ENCODE results near the gene LMF1.

Gene LMF1

GRCh38 chr16:1010251-1010650 lies 39.5 kb upstream of the LMF1 start:
- in situ Hi-C loops (cut with HindIII; ENCODE audit: low pct_unique_long_range_greater_than_20kb, low sequenced_read_pairs), result no loop called here
- DNase-seq (ENCODE audit: low read depth in 1 of 2, low spot score in 1 of 2), result no peak
- no peak for TF ChIP-seq JUND (IDR thresholded peaks at IDR 0.05; ENCODE audit: low read depth)

GRCh38 chr16:1009358-1010150 lies 38.8 kb upstream of the LMF1 start:
- DNase-seq (ENCODE audit: low read depth in 1 of 2, low spot score in 1 of 2), result no peak
- in situ Hi-C loops (cut with HindIII; ENCODE audit: low pct_unique_long_range_greater_than_20kb, low sequenced_read_pairs), result no loop called here
- TF ChIP-seq JUND (IDR thresholded peaks at IDR 0.05; ENCODE audit: low read depth), result no peak

GRCh38 chr16:1008085-1008484 lies 37.3 kb upstream of the LMF1 start:
- in situ Hi-C loops (cut with HindIII; ENCODE audit: low pct_unique_long_range_greater_than_20kb, low sequenced_read_pairs), result no loop called here
- no peak for DNase-seq (ENCODE audit: low read depth in 1 of 2, low spot score in 1 of 2)
- TF ChIP-seq JUND (IDR thresholded peaks at IDR 0.05; ENCODE audit: low read depth), result no peak

GRCh38 chr16:1007284-1007850 lies 36.6 kb upstream of the LMF1 start:
- TF ChIP-seq JUND (IDR thresholded peaks at IDR 0.05; ENCODE audit: low read depth), result no peak
- no peak for DNase-seq (ENCODE audit: low read depth in 1 of 2, low spot score in 1 of 2)
- in situ Hi-C loops (cut with HindIII; ENCODE audit: low pct_unique_long_range_greater_than_20kb, low sequenced_read_pairs), result no loop called here

GRCh38 chr16:1006781-1007180 lies 36.0 kb upstream of the LMF1 start:
- no peak for TF ChIP-seq JUND (IDR thresholded peaks at IDR 0.05; ENCODE audit: low read depth)
- in situ Hi-C loops (cut with HindIII; ENCODE audit: low pct_unique_long_range_greater_than_20kb, low sequenced_read_pairs), result no loop called here
- no peak for DNase-seq (ENCODE audit: low read depth in 1 of 2, low spot score in 1 of 2)

GRCh38 chr16:1005286-1005685 lies 34.5 kb upstream of the LMF1 start:
- TF ChIP-seq JUND (IDR thresholded peaks at IDR 0.05; ENCODE audit: low read depth), result no peak
- DNase-seq (ENCODE audit: low read depth in 1 of 2, low spot score in 1 of 2), result no peak
- in situ Hi-C loops (cut with HindIII; ENCODE audit: low pct_unique_long_range_greater_than_20kb, low sequenced_read_pairs), result no loop called here

- in situ Hi-C loops (cut with HindIII; ENCODE audit: low pct_unique_long_range_greater_than_20kb, low sequenced_read_pairs), result no loop called here
- no peak for TF ChIP-seq JUND (IDR thresholded peaks at IDR 0.05; ENCODE audit: low read depth)
- no peak for DNase-seq (ENCODE audit: low read depth in 1 of 2, low spot score in 1 of 2)
Measured at GRCh38 chr16:1003391-1004347, 32.9 kb upstream of the LMF1 start.

GRCh38 chr16:1002399-1003166 lies 31.8 kb upstream of the LMF1 start:
- in situ Hi-C loops (cut with HindIII; ENCODE audit: low pct_unique_long_range_greater_than_20kb, low sequenced_read_pairs), result no loop called here
- no peak for TF ChIP-seq JUND (IDR thresholded peaks at IDR 0.05; ENCODE audit: low read depth)
- peak in 1 of 2 experiments; percentile 48 for DNase-seq (ENCODE audit: low read depth in 1 of 2, low spot score in 1 of 2)

- no peak for DNase-seq (ENCODE audit: low read depth in 1 of 2, low spot score in 1 of 2)
- no peak for TF ChIP-seq JUND (IDR thresholded peaks at IDR 0.05; ENCODE audit: low read depth)
- in situ Hi-C loops (cut with HindIII; ENCODE audit: low pct_unique_long_range_greater_than_20kb, low sequenced_read_pairs), result no loop called here
Measured at GRCh38 chr16:1001096-1001495, 30.3 kb upstream of the LMF1 start.

GRCh38 chr16:1000608-1001007 lies 29.8 kb upstream of the LMF1 start:
- no peak for TF ChIP-seq JUND (IDR thresholded peaks at IDR 0.05; ENCODE audit: low read depth)
- no peak for DNase-seq (ENCODE audit: low read depth in 1 of 2, low spot score in 1 of 2)
- in situ Hi-C loops (cut with HindIII; ENCODE audit: low pct_unique_long_range_greater_than_20kb, low sequenced_read_pairs), result no loop called here

- no peak for TF ChIP-seq JUND (IDR thresholded peaks at IDR 0.05; ENCODE audit: low read depth)
- in situ Hi-C loops (cut with HindIII; ENCODE audit: low pct_unique_long_range_greater_than_20kb, low sequenced_read_pairs), result loop anchor here (25.0 kb wide), 1 partner anchor 287 kb away; the partner anchor contains the start of genes ANTKMT, FBXL16 and METRN
- no peak for DNase-seq (ENCODE audit: low read depth in 1 of 2, low spot score in 1 of 2)
Measured at GRCh38 chr16:999677-1000076, 28.9 kb upstream of the LMF1 start.

- in situ Hi-C loops (cut with HindIII; ENCODE audit: low pct_unique_long_range_greater_than_20kb, low sequenced_read_pairs), result loop anchor here (25.0 kb wide), 1 partner anchor 286 kb away; the partner anchor contains the start of genes ANTKMT, FBXL16 and METRN
- no peak for DNase-seq (ENCODE audit: low read depth in 1 of 2, low spot score in 1 of 2)
- TF ChIP-seq JUND (IDR thresholded peaks at IDR 0.05; ENCODE audit: low read depth), result no peak
Measured at GRCh38 chr16:998615-999014, 27.8 kb upstream of the LMF1 start.

Measured in T47D (cell line).